Right lobe of liver (tissue), 4 donors: Measurements from ENCODE around the gene INCA1.

Experiments used
- POLR2A ChIP-seq: fragments of 450-650 bp; IDR thresholded peaks from one replicate; pipeline ENCODE4 v1.6.1; 2017; ENCODE audit warnings: antibody characterized with exemption, mild to moderate bottlenecking
- TF ChIP-seq, protein P1 (sequence below), 4 donors: fragments of 200-600 bp in 3 of 4; fragments of 450-650 bp in 1 of 4; IDR thresholded peaks; one replicate each; pipeline versions ENCODE4 v1.5.1 to v1.8.0; 2016 to 2022; ENCODE audit warnings: antibody characterized with exemption in 4 of 4, mild to moderate bottlenecking in 2 of 4
- donor health status: DM: no; HTN: no; CAD: no.
- donor health status: DM: no; HTN: no; CAD: no.
- donor health status: DM: no; HTN: yes; CAD: no.

DNA sequence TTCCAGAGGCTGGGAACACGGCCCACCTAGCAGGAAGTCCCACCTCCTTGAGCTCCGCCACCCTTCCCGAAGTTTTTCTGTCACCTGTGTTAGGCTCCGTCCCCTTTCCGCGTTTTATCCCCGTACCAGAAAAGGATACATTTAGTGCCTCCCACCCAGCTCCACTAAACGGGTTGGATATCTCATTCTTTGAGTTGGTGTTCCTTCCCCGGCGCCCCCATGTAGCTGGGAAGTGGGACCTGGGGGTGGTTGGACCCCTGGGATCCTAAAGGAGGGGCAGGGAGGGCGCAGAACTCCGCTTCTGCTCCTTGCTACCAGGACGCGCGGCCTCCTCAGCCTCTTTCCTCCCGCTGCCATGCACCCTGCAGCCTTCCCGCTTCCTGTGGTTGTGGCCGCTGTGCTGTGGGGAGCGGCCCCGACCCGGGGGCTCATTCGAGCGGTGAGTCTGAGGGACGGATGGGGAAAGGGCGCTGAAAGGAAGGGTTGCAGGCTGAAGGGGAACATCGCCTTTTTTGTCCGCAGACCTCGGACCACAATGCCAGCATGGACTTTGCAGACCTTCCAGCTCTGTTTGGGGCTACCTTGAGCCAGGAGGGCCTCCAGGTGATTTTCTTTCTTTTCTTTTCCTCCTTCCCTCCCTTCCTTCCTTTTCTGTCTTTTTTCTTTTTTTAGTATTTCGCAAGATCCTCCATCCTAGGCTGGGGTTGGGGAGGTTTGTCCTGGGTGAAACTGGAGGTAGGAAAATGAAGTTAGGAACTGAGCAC lies 56.6 kb downstream of the INCA1 start:
- TF ChIP-seq, protein P1, sequence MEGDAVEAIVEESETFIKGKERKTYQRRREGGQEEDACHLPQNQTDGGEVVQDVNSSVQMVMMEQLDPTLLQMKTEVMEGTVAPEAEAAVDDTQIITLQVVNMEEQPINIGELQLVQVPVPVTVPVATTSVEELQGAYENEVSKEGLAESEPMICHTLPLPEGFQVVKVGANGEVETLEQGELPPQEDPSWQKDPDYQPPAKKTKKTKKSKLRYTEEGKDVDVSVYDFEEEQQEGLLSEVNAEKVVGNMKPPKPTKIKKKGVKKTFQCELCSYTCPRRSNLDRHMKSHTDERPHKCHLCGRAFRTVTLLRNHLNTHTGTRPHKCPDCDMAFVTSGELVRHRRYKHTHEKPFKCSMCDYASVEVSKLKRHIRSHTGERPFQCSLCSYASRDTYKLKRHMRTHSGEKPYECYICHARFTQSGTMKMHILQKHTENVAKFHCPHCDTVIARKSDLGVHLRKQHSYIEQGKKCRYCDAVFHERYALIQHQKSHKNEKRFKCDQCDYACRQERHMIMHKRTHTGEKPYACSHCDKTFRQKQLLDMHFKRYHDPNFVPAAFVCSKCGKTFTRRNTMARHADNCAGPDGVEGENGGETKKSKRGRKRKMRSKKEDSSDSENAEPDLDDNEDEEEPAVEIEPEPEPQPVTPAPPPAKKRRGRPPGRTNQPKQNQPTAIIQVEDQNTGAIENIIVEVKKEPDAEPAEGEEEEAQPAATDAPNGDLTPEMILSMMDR (IDR thresholded peaks at IDR 0.05), result no peak
- TF ChIP-seq POLR2A, result no peak
